Loucy (cell line): ENCODE data around the gene C16orf82.

Source experiments
- H2AFZ ChIP-seq: fragments of 200-600 bp; sonication (generic); 2 replicates; pipeline ENCODE4 v1.6.0; 2016; ENCODE audit warnings: antibody characterized with exemption, mild to moderate bottlenecking, low read length, moderate library complexity
- H3F3A ChIP-seq: fragments of 200-600 bp; 2 replicates; pipeline ENCODE4 v1.6.0; 2016; ENCODE audit warnings: antibody characterized with exemption, low read depth, mild to moderate bottlenecking
- H3K27me3 ChIP-seq: fragments of 200-600 bp; sonication (generic); 2 replicates; pipeline ENCODE4 v1.6.1; 2014; ENCODE audit warnings: low read length, mild to moderate bottlenecking; ENCODE audit not compliant: insufficient read depth, poor library complexity, severe bottlenecking
- H3K36me3 ChIP-seq: fragments of 200-600 bp; sonication (generic); 2 replicates; pipeline ENCODE4 v1.6.1; 2016; ENCODE audit warnings: low read length; ENCODE audit not compliant: insufficient read depth
- H3K4me1 ChIP-seq: fragments of 200-600 bp; sonication (generic); 2 replicates; pipeline ENCODE4 v1.5.1; 2014; ENCODE audit warnings: low read length, mild to moderate bottlenecking; ENCODE audit not compliant: insufficient read depth, poor library complexity, severe bottlenecking
- H3K4me2 ChIP-seq: fragments of 200-600 bp; sonication (generic); 2 replicates; pipeline ENCODE4 v1.6.0; 2014; ENCODE audit warnings: antibody characterized with exemption, low read length, low read depth, mild to moderate bottlenecking; ENCODE audit not compliant: poor library complexity, severe bottlenecking
- H3K4me3 ChIP-seq: fragments of 200-600 bp; sonication (generic); 2 replicates; pipeline ENCODE4 v1.5.1; 2014; ENCODE audit warnings: low read length, mild to moderate bottlenecking, mixed read lengths; ENCODE audit not compliant: poor library complexity, severe bottlenecking
- H3K79me2 ChIP-seq: fragments of 200-600 bp; sonication (generic); 2 replicates; pipeline ENCODE4 v1.6.1; 2014; ENCODE audit warnings: low read length; ENCODE audit not compliant: insufficient read depth
- H3K9ac ChIP-seq: fragments of 200-600 bp; sonication (generic); 2 replicates; pipeline ENCODE4 v1.6.0; 2014; ENCODE audit warnings: mild to moderate bottlenecking, low read depth, low read length, moderate library complexity; ENCODE audit not compliant: poor library complexity, severe bottlenecking
- H3K9me2 ChIP-seq: fragments of 200-600 bp; sonication (generic); replicated peaks from 2 replicates; pipeline ENCODE4 v1.6.1; 2016; ENCODE audit warnings: low read depth, low read length, mixed read lengths
- H3K9me3 ChIP-seq: fragments of 200-600 bp; sonication (generic); 2 replicates; pipeline ENCODE4 v1.6.1; 2014; ENCODE audit warnings: mild to moderate bottlenecking, antibody characterized with exemption, low read length, low read depth; ENCODE audit not compliant: insufficient read depth
- H4K20me1 ChIP-seq: fragments of 200-600 bp; sonication (generic); 2 replicates; pipeline ENCODE4 v1.6.0; 2014; ENCODE audit warnings: antibody characterized with exemption, low read length, mild to moderate bottlenecking; ENCODE audit not compliant: insufficient read depth, poor library complexity, severe bottlenecking
- EZH2phosphoT487 ChIP-seq: fragments of 200-600 bp; IDR thresholded peaks from 2 replicates; pipeline ENCODE4 v1.6.1; 2018; ENCODE audit warnings: antibody characterized with exemption, mild to moderate bottlenecking, moderate library complexity, borderline replicate concordance
- TF ChIP-seq, protein P1 (sequence below): fragments of 200-600 bp; sonication (generic); conservative IDR thresholded peaks from 2 replicates; pipeline ENCODE4 v1.5.1; 2014; ENCODE audit warnings: mild to moderate bottlenecking, antibody characterized with exemption, low read length

C16orf82 gene

DNA sequence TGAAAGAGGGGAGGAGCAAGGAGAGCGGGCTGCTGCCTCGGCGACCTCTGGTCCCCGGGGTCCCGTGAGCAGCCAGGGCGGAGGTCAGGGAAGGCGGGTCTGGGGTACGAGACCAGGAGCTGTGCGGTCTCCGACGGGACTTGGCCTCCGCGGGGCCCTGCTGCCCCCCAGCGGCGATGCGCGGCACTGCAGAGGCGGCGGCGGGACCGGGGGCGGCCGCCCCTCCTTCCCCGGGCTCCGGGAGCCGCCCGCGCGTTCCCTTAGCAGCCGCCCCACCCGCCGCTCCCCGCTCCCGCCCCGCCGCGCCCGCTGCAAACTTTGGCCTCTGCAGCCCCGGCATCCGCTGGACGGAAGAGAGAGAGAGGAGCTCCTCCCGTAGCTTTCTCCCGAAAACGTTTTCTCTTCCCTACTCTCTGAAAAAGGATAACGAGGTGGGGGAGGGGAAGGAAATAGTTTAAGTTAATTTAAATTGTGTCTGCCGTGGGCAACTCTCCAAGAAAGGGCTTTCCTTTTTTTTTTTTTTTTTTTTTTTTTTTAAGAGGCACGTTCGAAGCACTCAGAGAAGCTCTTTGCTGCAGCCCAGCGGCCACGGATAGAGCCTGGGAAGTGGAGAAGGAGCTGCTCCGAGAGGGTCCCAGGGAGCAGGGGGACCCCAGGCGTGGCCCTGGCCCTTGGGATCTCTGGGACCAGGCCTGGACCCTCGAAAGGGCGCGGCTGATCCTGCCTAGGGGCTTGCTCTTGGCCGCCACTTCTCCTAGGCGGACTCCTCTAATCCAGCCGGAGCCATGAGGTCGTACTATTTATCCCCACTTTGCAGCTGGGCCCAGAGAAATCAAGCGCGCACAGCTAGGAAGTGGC lies 43.2 kb downstream of the C16orf82 start:
- Histone ChIP-seq H3K79me2 (no peaks in the 10 kb centered on the region), H3F3A (no peaks in the 10 kb centered on the region), H3K9me2 (no peaks in the 10 kb centered on the region), H3K27me3 (no peaks in the 10 kb centered on the region), H4K20me1 (no peaks in the 10 kb centered on the region), H2AFZ (peak overlapping the region; percentile 85), H3K4me3 (peak overlapping the region; percentile 72), H3K4me2 (peak overlapping the region; percentile 69), H3K36me3 (no peaks in the 10 kb centered on the region), H3K9me3 (no peaks in the 10 kb centered on the region), H3K9ac (peak overlapping the region; percentile 68), H3K4me1 (peaks cover 5% of the 10 kb centered on the region)
- TF ChIP-seq EZH2phosphoT487 = no peak
- TF ChIP-seq, protein P1, sequence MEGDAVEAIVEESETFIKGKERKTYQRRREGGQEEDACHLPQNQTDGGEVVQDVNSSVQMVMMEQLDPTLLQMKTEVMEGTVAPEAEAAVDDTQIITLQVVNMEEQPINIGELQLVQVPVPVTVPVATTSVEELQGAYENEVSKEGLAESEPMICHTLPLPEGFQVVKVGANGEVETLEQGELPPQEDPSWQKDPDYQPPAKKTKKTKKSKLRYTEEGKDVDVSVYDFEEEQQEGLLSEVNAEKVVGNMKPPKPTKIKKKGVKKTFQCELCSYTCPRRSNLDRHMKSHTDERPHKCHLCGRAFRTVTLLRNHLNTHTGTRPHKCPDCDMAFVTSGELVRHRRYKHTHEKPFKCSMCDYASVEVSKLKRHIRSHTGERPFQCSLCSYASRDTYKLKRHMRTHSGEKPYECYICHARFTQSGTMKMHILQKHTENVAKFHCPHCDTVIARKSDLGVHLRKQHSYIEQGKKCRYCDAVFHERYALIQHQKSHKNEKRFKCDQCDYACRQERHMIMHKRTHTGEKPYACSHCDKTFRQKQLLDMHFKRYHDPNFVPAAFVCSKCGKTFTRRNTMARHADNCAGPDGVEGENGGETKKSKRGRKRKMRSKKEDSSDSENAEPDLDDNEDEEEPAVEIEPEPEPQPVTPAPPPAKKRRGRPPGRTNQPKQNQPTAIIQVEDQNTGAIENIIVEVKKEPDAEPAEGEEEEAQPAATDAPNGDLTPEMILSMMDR = peak; percentile 64

DNA sequence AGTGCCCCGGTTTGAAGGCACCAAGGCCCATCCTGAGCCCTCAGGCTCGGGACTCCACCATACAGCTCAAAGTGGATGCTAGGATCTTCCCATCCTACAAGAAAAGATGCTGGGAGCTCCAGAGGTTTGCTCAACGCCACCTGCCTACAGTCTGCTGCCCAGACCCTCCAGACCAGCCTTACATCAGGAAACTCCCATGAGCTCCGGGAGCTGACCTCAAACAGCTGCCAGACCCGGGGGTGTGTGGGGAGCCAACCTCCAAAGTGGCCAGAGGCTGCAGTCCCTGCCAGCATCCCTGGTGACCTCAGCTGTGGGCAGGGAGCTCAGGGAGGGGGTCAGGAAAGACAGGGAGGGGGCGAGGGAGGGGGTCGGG lies 43.8 kb downstream of the C16orf82 start:
- no peaks in the 10 kb centered on the region for H3K36me3 ChIP-seq
- no peaks in the 10 kb centered on the region for H3F3A ChIP-seq
- no peaks in the 10 kb centered on the region for H3K79me2 ChIP-seq
- no peaks in the 10 kb centered on the region for H4K20me1 ChIP-seq
- H2AFZ ChIP-seq = peak overlapping the region; percentile 85; the same call in 1 of the 2 replicates
- H3K4me2 ChIP-seq = peak overlapping the region; percentile 69
- no peaks in the 10 kb centered on the region for H3K9me2 ChIP-seq
- peaks cover 5% of the 10 kb centered on the region for H3K4me1 ChIP-seq
- TF ChIP-seq, protein P1 = no peak
- TF ChIP-seq EZH2phosphoT487 = no peak
- no peaks in the 10 kb centered on the region for H3K9me3 ChIP-seq
- H3K27me3 ChIP-seq = no peaks in the 10 kb centered on the region
- H3K4me3 ChIP-seq = no peak overlapping the region
- H3K9ac ChIP-seq = peak overlapping the region; percentile 68

DNA sequence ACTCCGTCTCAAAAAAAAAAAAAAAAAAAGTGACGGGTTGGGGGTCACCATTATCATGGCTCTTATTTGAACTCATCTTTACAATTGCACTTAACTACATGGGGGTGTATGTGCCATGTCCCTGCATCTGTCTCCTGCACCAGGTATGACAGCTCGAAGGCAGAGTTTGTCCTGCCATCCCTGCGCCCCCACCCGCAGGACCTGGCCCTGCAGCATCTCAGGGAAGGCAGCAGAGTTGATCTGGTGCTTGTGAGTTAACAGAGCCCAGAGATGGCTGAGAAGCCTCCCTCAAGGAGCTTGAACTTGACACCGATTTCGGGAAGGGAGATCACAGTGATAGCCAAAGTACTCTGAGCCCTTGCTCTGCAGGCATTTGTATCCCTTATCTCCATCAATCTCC lies 44.8 kb downstream of the C16orf82 start:
- H3K4me2 ChIP-seq = no peak overlapping the region
- H3K4me1 ChIP-seq = peaks cover 5% of the 10 kb centered on the region
- TF ChIP-seq, protein P1 = 0 out of 2 replicates have a peak, but pooled peaks have one; percentile 12
- no peak for TF ChIP-seq EZH2phosphoT487
- H3F3A ChIP-seq = no peaks in the 10 kb centered on the region
- no peak overlapping the region for H3K4me3 ChIP-seq
- H4K20me1 ChIP-seq = no peaks in the 10 kb centered on the region
- no peak overlapping the region for H3K9ac ChIP-seq
- no peaks in the 10 kb centered on the region for H3K36me3 ChIP-seq
- no peaks in the 10 kb centered on the region for H3K9me3 ChIP-seq
- H3K27me3 ChIP-seq = no peaks in the 10 kb centered on the region
- H3K9me2 ChIP-seq = no peaks in the 10 kb centered on the region
- H2AFZ ChIP-seq = no peak overlapping the region
- no peaks in the 10 kb centered on the region for H3K79me2 ChIP-seq
